Activated CD4-positive, alpha-beta T cell treated with anti-CD3 and anti-CD28 coated beads for 1 hour (primary cell): ENCODE data around the gene RIPK3.
"Not testable (repeated sequence)": the region's sequence is repeated elsewhere in the genome, so short reads cannot be mapped to it uniquely, and the experiment has no call there.

Source experiments
- DNase-seq: peaks from one replicate; pipeline ENCODE4 v3.0.0-alpha.2; 2020

RIPK3 gene

DNA sequence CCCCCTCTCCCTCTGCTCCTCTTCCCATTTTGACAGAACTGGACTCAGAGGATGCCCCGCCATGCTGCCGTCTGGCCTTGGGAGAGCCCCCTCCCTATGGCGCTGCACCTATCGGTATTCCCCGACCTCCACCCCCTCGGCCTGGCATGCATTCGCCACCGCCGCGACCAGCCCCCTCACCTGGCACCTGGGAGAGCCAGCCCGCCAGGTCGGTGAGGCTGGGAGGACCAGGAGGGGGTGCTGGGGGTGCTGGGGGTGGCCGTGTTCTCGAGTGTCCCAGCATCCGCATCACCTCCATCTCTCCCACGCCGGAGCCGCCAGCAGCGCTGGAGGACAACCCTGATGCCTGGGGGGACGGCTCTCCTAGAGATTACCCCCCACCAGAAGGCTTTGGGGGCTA, 29.7 kb upstream of the RIPK3 start:
- DNase-seq: no peak

DNA sequence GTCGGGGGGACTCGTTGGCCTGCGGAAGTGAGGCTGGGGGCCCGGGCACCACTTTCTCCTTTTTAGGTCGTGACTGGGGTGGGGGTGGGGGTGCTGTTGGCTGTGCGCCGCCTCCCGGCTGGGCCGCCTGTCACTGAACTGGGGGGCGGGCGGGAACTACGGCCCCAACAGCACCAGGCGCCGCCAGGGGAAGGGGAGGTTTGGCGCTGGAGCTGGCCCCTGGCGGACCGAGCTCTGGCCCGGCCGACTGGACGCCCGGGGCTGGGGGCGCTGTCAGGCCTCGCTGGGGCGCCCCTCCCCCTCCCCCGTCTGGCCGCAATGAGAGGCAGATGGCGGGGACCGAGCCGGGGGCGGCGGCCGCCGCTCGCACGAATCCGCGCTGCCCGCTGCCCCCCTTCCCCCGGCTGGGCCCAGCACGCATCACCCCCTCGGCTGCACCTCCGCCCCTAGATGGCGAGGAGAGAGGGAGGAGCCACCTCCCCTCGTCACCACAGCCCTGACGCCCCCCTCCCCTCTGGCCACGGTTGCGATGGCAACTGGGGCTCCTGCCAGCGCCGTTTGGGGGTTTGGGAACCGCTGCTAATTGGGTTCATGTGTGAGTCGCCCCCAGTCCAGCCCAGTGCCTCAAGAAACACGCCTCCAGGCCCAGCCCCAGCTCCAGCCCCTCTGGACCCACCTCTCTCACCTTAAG, 28.9 kb upstream of the RIPK3 start:
- DNase-seq: no peak

DNA sequence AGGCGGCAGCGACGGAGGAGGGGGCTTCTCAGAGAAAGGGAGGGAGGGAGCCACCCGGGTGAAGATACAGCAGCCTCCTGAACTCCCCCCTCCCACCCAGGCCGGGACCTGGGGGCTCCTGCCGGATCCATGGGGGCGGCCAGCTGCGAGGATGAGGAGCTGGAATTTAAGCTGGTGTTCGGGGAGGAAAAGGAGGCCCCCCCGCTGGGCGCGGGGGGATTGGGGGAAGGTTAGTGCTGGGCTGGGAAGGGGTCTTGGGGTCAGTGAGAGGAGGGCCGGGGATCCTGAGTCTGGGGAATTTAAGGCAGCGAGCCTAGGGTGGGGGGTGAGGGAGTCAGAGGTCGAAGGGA, 28.4 kb upstream of the RIPK3 start:
- DNase-seq: no peak

DNA sequence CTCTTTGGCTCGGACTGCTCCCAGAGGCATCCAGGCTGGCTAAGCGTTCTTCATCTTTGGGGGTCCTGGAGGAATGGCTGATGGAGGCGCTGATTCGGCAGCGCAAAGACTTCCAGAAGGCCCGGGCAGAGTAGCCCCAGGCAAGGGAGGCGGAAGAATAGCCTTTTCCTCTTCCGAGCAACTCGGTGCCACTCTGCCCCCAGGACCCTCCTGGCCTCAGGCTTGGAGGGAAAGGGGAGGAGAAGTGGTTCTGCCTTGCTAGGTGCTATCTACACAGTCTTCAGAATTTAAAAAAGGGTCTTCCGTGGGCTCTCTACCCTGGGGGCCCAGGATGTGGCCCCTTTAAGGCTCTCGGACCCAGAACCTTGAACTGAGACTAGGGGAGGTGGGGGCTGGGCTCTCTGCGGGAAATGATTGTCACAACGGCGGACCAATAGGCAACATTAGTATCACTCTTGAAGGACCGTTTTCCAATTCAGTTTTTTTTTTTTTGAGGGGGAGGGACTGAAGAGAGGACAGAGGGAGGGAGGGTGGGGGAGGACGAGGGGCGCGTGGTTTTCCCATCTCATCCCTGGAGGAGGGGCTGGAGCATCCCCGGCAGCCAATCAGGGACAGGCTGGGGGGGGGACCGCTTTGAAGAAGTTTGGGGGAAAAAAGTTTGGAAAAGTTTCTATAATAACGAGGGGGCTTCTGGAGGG, 27.9 kb upstream of the RIPK3 start, which contains the start of gene NFATC4:
TSS of gene NFATC4 (plus strand) at position 671 of the 698 bp plus-strand sequence. CDS start 157 bp downstream, outside the sequence.
- DNase-seq: no peak

DNA sequence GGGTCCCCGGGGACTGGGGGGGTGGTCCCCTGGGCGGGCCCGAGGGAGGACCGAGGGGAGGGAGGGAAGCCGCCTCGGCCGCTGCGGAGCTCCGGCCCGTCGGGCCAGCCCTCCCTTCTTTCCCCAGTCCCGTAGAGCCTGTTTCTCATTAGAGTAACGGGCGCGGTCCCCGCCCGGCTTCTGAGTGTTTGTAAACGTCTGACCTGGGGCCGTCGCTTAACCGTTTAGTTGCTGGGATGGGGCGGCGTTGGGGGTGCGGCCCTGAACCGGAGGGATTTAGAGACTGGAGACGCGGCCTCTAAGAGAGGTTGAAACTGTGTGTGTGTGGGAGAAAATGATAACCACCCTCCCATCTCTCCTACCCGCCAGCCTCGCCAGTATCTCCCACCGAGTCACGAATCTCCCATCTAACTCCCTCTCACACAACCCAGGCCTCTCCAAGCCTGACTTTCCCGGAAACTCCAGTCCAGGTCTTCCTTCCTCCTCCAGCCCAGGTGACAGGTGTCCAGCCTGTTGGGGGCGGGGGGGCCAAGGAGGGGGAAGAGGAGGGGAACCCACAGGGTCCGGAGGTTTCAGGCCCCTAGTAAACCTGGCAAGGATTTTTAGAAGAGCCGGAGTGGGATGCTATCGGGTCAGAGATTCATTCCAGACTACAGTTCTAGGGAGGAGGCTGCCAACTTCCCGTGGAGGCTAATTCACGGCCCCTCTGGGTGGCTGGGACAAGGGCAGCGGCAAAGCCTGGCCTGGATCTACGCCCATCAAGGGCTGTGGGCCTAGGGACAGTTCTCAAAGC, 27.1 kb upstream of the RIPK3 start:
- no peak for DNase-seq

DNA sequence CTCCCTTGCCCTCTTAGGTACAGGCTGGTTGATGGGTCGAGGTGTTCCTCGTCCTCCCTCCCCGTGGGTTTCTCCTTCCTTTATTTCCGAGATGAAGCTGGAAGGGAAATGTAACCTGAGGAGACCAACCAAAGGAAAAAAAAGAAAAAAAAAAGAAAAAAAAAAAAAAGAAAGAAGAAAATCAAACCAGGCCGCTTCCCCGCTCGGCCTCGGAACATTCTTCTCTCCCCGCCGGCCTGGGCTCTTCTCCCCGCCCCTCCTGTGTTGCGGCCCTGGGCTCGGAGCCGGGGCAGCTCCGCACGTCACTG, 26.6 kb upstream of the RIPK3 start:
- no peak for DNase-seq

DNA sequence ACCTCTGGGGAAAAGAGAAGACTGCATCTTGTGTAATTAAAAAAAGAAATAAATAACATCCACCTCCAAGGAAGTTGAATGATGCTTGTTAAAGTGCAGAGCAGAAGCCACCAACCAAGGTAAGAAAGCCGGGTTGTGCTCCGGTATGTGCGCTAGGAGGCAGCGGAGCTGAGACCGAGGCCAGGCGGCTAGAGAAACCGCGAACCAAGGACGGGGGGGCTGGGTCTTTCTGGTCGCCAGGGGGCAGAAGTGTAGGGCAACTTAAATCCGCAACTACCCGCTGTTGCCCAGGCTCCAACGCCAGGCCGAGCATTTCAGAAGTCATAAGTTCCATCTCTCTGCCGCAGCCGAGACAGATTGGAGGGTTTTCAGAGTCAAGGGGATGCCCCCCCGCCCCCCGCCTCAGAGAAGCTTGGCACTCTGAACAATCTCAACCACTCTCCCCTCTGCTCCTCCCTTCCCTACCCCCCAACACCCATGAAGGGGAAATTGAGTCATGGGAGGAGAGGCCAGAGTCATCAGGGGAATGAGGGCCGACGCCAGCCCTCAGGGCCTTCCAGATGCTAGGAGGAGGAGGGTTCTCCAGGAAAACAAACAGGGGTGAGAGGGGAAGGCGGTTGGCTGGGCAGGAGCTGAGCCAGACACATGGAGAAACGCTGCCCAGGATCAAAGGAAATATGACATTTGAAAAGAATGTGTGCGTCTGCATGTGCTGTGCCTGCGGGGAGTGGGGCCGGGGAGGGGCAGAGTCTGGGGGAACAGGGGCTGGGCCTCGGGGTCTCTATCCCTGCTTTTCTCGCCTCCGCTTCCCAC, 26.0 kb upstream of the RIPK3 start:
- peak; percentile 53 for DNase-seq

DNA sequence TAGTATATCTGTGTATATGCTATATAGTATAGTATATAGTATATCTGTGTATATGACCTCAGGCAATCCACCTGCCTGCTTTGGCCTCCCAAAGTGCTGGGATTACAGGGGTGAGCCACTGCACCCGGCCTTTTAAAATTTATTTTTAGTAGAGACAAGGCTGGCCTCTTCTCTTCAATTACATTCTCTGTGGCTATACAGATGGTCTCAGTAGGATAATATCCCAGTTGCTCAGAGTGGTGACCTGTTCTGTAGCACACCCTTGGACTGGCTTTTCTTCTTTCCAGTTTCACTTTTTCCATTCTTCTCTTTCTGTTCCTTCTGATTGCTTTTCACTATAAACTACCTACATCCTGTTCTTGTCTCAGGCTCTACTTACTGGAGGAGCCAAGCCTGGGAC, 25.1 kb upstream of the RIPK3 start:
- no peak for DNase-seq

DNA sequence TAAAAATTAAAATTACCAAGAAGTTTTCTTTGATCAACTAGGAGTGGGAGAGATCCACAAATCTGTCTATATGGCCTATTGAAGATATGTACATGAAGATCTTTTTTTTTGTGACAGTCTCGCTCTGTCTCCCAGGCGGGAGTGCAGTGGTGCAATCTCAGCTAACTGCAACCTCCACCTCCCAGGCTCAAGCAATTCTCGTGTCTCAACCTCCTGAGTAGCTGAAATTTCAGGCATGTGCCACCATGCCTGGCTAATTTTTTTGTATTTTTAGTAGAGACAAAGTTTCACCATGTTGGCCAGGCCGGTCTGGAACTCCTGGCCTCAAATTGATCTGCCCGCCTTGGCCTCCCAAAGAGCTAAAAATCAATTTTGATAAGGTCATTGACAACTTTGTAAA, 23.6 kb upstream of the RIPK3 start:
- DNase-seq: no peak

DNA sequence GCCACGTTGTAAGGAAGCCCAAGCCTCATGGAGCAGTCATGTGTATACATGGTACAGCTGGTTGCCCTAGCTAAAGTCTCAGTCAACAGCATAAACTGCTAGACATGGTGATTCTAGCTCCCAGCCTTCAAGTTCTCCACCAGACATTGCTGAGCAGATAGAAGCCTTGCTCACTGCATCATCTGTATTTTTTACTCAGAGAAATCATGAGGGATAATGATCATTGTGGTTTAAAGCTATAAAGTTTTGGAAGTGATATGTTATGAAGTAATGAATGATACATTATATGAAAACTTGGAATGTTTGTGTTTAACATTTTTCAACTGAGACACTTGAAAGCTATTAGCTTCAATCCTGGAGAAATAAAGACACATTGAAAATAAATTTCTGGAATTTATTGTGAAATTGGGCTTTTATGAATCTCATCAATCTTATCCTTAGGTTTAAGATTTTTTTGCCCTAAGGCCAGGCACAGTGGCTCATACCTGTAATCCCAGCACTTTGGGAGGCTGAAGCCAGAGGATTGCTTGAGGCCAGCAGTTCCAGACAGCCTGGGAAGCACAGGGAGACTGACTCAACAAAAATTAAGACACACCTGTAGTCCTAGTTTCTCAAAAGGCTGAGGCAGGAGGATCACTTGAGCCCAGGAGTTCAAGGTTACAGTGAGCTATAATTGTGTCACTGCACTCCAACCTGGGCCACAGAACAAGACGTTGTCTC, 22.6 kb upstream of the RIPK3 start:
- DNase-seq: no peak

DNA sequence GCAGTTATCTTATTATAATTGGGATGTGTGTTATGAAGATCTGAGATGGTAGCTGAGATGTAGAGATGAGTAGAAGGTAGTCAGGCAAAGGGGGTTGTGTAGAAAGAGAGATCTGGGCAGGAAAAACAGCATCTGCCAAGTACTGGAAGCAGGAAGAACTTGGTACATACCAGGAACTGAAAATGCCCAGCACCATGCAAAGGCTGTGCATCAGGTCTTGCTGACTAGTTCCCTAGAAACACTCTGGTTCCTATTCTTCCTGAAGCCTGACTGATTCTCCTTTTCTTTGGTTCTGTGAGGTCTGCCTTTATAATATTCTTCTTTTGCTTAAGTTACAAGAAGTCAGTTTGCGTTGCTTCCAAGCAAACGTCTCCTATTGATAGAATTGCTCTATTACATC, 21.5 kb upstream of the RIPK3 start:
- DNase-seq: no peak

DNA sequence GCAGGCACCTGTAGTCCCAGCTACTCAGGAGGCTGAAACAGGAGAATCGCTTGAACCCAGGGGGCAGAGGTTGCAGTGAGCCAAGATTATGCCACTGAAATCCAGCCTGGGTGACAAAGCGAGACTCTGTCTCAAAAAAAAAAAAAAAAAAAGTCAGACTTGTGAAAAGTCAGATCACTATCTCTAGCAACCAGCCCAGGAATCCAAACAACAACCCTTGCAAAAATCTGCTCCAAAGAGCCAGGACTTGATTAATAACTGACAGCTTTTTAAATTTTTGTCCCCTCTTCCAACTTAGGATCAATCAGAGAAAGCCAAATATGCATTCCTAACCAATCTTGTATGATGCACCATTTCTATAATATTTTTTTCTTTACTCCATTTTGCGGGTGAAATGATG, 20.5 kb upstream of the RIPK3 start:
- no peak for DNase-seq

DNA sequence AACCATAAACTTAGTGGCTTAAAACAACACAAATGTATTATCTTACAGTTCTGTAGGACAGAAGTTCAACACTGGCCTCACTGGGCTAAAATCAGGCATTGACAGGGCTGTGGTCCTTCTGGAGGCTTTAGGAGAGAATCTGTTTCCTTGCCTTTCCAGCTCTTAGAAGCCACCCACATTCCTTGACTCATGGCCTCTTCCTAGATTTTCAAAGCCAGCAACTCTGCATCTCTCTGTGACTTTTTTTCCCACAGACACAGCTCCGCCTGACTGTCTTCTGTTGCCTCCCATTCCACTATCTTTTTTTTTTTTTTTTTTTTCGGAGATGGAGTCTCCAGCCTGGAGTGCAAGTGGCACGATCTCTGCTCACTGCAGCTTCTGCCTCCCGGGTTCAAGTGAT, 16.4 kb upstream of the RIPK3 start:
- no peak for DNase-seq

DNA sequence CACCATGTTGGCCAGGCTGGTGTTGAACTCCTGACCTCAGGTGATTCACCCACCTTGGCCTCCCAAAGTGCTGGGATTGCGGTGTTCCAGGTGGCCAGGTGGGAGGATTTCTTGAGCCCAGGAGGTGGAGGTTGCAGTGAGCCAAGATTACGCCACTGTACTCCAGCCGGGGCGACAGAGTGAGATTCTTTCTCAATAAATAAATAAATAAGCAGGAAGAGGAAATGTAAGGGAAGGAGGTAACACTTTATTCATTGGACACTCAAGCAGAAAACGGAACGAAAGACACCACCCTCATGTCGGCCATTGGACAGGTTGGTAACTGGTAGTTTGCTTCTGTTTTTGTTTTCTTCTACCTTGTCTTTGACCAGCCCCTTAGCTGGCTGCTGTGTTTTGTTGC, 15.2 kb upstream of the RIPK3 start:
- no peak for DNase-seq

DNA sequence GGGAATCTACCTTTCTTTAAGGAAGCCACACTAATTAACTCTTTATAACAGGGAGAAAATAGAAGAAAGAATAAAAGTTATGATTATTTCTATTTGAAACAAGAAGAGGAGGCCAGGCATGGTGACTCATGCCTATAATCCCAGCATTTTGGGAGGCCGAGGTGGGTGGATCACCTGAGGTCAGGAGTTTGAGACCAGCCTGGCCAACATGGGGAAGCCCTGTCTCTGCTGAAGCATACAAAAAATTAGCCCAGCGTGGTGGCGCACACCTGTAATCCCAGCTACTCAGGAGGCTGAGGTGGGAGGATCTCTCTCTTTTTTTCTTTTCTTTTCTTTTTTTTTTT, 14.7 kb upstream of the RIPK3 start:
- DNase-seq: not testable (repeated sequence)

DNA sequence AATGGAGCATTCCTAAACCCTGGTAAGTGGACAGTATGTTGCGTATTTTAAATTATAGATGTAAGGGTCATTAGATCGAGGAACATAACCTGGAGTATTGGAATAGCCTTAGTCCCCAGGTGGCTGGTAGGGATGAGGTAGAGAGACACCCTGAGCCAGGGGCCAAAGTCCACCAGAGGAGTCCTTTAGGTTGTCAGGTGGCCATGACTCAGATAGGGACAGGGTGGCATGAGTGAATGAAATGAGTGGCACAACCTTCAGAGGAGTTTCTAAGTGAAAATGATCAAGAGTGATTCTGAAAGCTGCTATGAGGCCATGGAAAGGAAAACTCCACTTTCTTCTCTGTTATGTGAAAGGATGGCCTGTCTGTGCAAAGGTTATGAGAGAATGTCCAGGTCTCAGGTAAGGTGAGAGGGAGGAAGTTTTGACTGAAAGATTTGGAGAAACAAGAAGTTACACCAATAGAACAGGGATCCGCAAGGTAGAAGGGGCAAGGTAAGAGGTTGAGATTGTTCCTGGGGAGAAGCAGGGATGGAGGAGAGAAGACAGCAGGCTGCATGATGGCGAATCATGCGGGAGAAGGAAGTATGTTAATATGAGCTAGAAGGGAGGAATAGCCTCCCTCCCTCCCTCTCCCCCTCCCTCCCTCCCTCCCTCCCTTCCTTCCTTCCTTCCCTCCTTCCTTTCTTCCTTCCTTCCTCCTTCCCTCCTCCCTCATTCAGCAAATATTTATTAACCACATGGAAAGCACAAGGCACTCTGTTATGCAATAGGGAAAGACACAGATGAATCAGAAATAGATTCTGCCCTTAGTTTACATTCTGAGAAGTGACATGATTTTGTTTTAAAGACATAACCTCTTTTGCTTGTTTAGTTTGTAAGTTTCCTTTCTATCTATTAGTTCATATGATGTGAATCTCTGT, 14.0 kb upstream of the RIPK3 start:
- no peak for DNase-seq

DNA sequence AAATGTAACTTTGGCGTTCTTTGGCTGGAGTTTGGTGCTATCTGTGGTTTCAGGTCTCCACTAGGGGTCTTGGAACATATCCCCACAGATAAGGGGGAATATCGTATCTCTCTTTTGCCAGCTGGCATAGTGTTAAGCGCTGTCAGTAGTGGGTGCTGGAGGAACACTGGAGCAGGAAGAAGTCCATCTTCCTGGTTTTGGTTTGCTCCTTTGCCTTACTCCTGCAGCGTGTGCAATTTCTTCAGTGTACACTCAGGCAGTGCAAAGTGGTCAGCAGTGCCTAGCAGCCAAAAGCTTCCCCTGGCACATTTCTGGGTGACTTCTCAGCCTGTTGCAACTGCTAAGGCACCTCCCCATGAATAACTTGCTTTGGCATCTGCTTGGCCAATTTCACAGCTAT, 11.7 kb upstream of the RIPK3 start:
- DNase-seq: no peak

DNA sequence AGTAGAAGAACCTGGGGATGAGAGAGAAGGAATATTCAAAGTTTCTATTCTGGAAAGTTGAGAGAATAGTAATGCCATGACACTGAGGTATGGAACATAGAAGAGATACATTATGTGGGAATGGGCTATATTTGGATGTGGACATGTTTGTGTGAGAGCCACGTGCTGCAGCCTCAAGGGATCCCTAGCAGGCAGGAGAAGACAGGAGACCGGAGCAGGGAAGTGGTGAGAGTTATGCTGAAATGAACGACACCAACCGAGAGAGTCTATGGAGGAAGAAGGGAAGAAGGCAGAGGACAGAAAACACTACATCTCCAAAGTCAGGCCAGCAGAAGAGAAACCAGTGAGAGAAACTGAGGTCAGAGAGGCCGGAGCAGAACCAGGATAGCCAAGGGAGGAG, 10.0 kb upstream of the RIPK3 start:
- no peak for DNase-seq

DNA sequence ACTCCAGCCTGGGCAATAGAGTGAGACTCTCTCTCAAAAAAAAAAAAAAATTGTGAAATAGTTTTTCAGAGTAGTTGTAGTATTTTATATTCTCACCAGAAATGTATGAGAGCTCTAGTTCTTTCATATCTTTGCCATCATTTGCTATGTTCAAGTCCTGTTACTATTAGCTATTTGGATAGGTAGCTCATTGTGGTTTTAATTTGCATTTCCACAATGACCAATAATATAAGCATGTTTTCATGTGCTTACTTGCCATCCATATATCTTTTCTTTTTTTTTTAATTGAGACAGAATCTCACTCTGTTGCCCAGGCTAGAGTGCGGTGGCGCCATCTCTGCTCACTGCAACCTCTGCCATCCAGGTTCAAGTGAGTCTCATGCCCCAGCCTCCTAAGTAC, 8.4 kb upstream of the RIPK3 start:
- DNase-seq: no peak

DNA sequence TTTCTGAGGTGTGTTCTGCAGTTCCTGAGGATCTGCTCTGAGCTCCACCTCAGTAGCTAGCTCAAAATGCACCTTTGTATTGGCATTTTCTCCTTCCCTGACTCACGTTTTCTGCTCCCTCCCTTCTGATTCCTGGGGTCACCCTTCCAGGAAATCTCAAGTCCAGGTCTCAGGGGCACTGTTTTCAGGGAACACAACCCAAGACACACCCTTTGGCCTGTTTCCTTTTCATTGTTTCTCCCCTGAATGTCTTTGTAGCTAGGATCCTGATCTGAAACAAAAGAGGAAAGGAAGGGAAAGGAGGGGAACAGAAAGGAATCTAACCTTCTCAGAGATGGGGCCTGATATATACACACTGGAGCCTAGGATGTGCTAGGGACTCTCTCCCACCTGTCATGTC, 7.3 kb upstream of the RIPK3 start:
- DNase-seq: no peak

DNA sequence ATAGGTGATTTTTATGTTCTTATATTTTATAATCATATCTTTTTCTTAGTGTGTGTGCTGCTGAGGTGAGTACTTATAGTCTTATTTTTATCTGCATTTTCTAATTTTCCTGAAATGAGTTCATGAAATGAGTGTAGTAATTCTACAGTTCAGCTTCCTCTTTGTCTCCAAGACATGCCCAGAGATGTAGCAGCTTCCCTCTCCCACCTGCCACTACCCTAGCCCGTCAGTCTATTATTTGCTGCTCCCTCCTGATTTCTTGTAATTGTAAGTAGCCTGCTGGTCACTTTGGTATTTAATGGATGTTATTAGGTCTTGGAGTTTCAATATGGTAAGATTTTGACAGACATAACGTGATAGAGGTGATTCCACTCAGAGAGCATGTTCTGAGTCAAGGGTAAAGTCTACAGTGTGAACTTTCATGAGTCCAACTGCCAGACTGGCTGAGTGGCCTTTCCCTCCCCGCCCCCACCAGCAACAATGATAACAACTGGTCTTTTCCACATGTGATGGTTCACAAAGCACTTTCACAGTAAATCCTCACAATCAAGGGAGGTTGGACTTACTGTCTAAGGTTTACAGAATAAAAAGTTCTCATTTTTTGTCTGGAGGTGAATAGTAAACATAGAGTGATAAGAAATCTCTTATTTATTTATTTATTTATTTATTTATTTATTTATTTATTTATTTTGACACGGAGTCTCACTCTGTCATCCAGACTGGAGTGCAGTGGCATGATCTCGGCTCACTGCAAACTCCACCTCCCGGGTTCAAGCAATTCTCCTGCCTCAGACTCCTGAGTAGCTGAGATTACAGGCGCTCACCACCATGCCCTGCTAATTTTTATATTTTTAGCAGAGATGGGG, 4.2 kb upstream of the RIPK3 start:
- no peak for DNase-seq
